ENCODE measurements around the gene PRR5L. TPM values are rescaled to one million over a fixed set of nuclear protein-coding genes. Genes with fewer than 3 reads are reported as not detected.
A peak's percentile ranks its signal among the peaks of the same experiment; 100 is the strongest.

Gene PRR5L
- total RNA-seq, 1 donor = 52.5 TPM

GRCh38 chr11:36352922-36353321 lies 56.8 kb downstream of the PRR5L start:
- DNase-seq (ENCODE audit: low read depth in 2 of 3, low spot score in 2 of 3) = peak in 2 of 3 donors; percentile 34 to 39

- DNase-seq (ENCODE audit: low read depth in 2 of 3, low spot score in 2 of 3) = no peak
These were observed 58.3 kb downstream of the PRR5L start for GRCh38 chr11:36354221-36355003.

- peak in 1 of 3 donors; percentile 68 for DNase-seq (ENCODE audit: low read depth in 2 of 3, low spot score in 2 of 3)
These were observed 60.1 kb downstream of the PRR5L start for GRCh38 chr11:36356201-36356600.

GRCh38 chr11:36357831-36358230 lies 61.7 kb downstream of the PRR5L start:
- no peak for DNase-seq (ENCODE audit: low read depth in 2 of 3, low spot score in 2 of 3)

GRCh38 chr11:36358436-36358835 lies 62.3 kb downstream of the PRR5L start:
- no peak for DNase-seq (ENCODE audit: low read depth in 2 of 3, low spot score in 2 of 3)

- no peak for DNase-seq (ENCODE audit: low read depth in 2 of 3, low spot score in 2 of 3)
These were observed 64.2 kb downstream of the PRR5L start for GRCh38 chr11:36360318-36360717.

GRCh38 chr11:36360826-36361415 lies 64.8 kb downstream of the PRR5L start:
- DNase-seq (ENCODE audit: low read depth in 2 of 3, low spot score in 2 of 3) = peak in 1 of 3 donors; percentile 48

GRCh38 chr11:36361472-36361871 lies 65.4 kb downstream of the PRR5L start:
- no peak for DNase-seq (ENCODE audit: low read depth in 2 of 3, low spot score in 2 of 3)

GRCh38 chr11:36361901-36362391 lies 65.9 kb downstream of the PRR5L start:
- DNase-seq (ENCODE audit: low read depth in 2 of 3, low spot score in 2 of 3) = no peak

GRCh38 chr11:36362902-36363301 lies 66.8 kb downstream of the PRR5L start:
- no peak for DNase-seq (ENCODE audit: low read depth in 2 of 3, low spot score in 2 of 3)

GRCh38 chr11:36363361-36364268 lies 67.5 kb downstream of the PRR5L start:
- DNase-seq (ENCODE audit: low read depth in 2 of 3, low spot score in 2 of 3) = peak in 1 of 3 donors; percentile 66

GRCh38 chr11:36364551-36365325 lies 68.7 kb downstream of the PRR5L start:
- DNase-seq (ENCODE audit: low read depth in 2 of 3, low spot score in 2 of 3) = no peak

GRCh38 chr11:36365907-36366306 lies 69.8 kb downstream of the PRR5L start:
- peak in 1 of 3 donors; percentile 70 for DNase-seq (ENCODE audit: low read depth in 2 of 3, low spot score in 2 of 3)

GRCh38 chr11:36367806-36368680 lies 72.0 kb downstream of the PRR5L start:
- DNase-seq (ENCODE audit: low read depth in 2 of 3, low spot score in 2 of 3) = no peak

GRCh38 chr11:36371181-36371580 lies 75.1 kb downstream of the PRR5L start:
- no peak for DNase-seq (ENCODE audit: low read depth in 2 of 3, low spot score in 2 of 3)

GRCh38 chr11:36371590-36371989 lies 75.5 kb downstream of the PRR5L start:
- DNase-seq (ENCODE audit: low read depth in 2 of 3, low spot score in 2 of 3) = no peak

GRCh38 chr11:36372101-36372771 lies 76.1 kb downstream of the PRR5L start:
- DNase-seq (ENCODE audit: low read depth in 2 of 3, low spot score in 2 of 3) = no peak
